Adrenal gland (tissue), 12 donors: ENCODE measurements around the gene RAPGEF2. TPM values are rescaled to one million over a fixed set of nuclear protein-coding genes. Genes with fewer than 3 reads are reported as not detected.

Experiments
- DNase-seq, 7 donors: peaks; one replicate each; pipeline ENCODE4 v3.0.0-alpha.2; 2019 to 2020
- H3K27ac ChIP-seq, 5 donors: fragments of 200-600 bp; sonication (generic) in 4 of 5; 1 replicate in 3 of 5; 2 replicates in 2 of 5; pipeline versions ENCODE4 v1.5.1 to v1.8.0; 2016 to 2020; ENCODE audit warnings: mild to moderate bottlenecking in 1 of 5
- H3K27me3 ChIP-seq: fragments of 200-600 bp; 2 replicates; pipeline ENCODE4 v1.8.0; 2021
- H3K36me3 ChIP-seq, 2 donors: fragments of 200-600 bp; replicated peaks in 1 of 2; 1 replicate in 1 of 2; 2 replicates in 1 of 2; pipeline versions ENCODE4 v1.5.1 to v1.8.0; 2018 to 2022
- H3K4me1 ChIP-seq, 2 donors: fragments of 200-600 bp; replicated peaks in 1 of 2; 1 replicate in 1 of 2; 2 replicates in 1 of 2; pipeline versions ENCODE4 v1.5.1 to v1.8.0; 2018 to 2021
- H3K4me3 ChIP-seq, 4 donors: fragments of 200-600 bp; sonication (generic) in 3 of 4; one replicate each; pipeline ENCODE4 v1.5.1; 2016 to 2018
- H3K9me3 ChIP-seq, 3 donors: fragments of 200-600 bp; sonication (generic) in 1 of 3; replicated peaks in 1 of 3; 1 replicate in 2 of 3; 2 replicates in 1 of 3; pipeline versions ENCODE4 v1.5.1 to v1.8.0; 2016 to 2021
- POLR2A ChIP-seq, 2 donors: fragments of 450-650 bp; IDR thresholded peaks; one replicate each; pipeline ENCODE4 v1.6.1; 2017; ENCODE audit warnings: antibody characterized with exemption in 2 of 2, mild to moderate bottlenecking in 2 of 2, moderate library complexity in 1 of 2
- WGBS, 4 donors: extraction: QIAGEN DNeasy Blood & Tissue Kit in 2 of 4; methylation state at CpG; one replicate each; pipeline versions ENCODE4 v1.1.5 to v1.1.7; 2013 to 2017; 5-methylcytosine and 5-hydroxymethylcytosine counted together
- intact Hi-C, 2 donors: fragments of 100-400 bp; cut with DNase I; formaldehyde crosslinking; loops; one replicate each; pipeline versions ENCODE4 v1.14.1 to v1.15.0; 2022 to 2023
- polyA plus RNA-seq, 3 donors: library from polyadenylated mRNA; stranded (reverse); fragments of 200-250 nt in 2 of 3; fragments of 350-450 nt in 1 of 3; fragmentation: Illumina TruSeq in 1 of 3; extraction: RNeasy Lipid Tissue Mini Kit (QIAGEN cat#74804) in 1 of 3; gene quantifications; one replicate each; pipeline ENCODE4 v1.2.3, GENCODE V29; 2013 to 2014
- total RNA-seq, 9 donors: library from RNA; depleted of rRNA in 4 of 9; stranded (reverse); fragments of >200 nt in 4 of 9; fragments of 120-200 nt in 1 of 9; fragmentation: NEBNext Ultra II Directional in 1 of 9; extraction: Animal tissue kit (Norgen Biotek cat#: 25700) in 1 of 9; gene quantifications; one replicate each; pipeline versions ENCODE4 v1.1.0 to v1.2.4, GENCODE V29; 2013 to 2023
- TF ChIP-seq, protein P1 (sequence below), 6 experiments: fragments of 450-650 bp in 4 of 6; fragments of 200-600 bp in 2 of 6; sonication (generic) in 1 of 6; IDR thresholded peaks; 1 replicate in 5 of 6; 2 replicates in 1 of 6; pipeline versions ENCODE4 v1.5.1 to v1.8.0; 2016 to 2021; ENCODE audit warnings: antibody characterized with exemption in 6 of 6, mild to moderate bottlenecking in 2 of 6, moderate library complexity in 1 of 6
- donor health status: healthy with polysubstance abuse.
- donor health status: Bipolar disorder and iron deficiency.
- donor health status: DM: yes; HTN: yes; CAD: no.
- donor health status: DM: no; HTN: no; CAD: no.
- donor health status: DM: no; HTN: no; CAD: no.
- donor health status: DM: yes; HTN: yes; CAD: no.

Gene RAPGEF2
- total and polyA plus RNA-seq, 12 donors = 5.2 to 53.9 (median 25.3) TPM

- intact Hi-C loops = no loop called here
- Histone ChIP-seq H3K4me3 (no peak overlapping the region), H3K36me3 (no peaks in the 10 kb centered on the region), H3K9me3 (no peaks in the 10 kb centered on the region), H3K4me1 (no peaks in the 10 kb centered on the region), H3K27ac (no peak overlapping the region), H3K27me3 (no peaks in the 10 kb centered on the region)
- no peak for TF ChIP-seq POLR2A (IDR thresholded peaks at IDR 0.05)
- TF ChIP-seq, protein P1, sequence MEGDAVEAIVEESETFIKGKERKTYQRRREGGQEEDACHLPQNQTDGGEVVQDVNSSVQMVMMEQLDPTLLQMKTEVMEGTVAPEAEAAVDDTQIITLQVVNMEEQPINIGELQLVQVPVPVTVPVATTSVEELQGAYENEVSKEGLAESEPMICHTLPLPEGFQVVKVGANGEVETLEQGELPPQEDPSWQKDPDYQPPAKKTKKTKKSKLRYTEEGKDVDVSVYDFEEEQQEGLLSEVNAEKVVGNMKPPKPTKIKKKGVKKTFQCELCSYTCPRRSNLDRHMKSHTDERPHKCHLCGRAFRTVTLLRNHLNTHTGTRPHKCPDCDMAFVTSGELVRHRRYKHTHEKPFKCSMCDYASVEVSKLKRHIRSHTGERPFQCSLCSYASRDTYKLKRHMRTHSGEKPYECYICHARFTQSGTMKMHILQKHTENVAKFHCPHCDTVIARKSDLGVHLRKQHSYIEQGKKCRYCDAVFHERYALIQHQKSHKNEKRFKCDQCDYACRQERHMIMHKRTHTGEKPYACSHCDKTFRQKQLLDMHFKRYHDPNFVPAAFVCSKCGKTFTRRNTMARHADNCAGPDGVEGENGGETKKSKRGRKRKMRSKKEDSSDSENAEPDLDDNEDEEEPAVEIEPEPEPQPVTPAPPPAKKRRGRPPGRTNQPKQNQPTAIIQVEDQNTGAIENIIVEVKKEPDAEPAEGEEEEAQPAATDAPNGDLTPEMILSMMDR (IDR thresholded peaks at IDR 0.05) = no peak
- WGBS, 4 donors = 87 to 97% (median 89%) methylated on average over 6 of the region's 6 CpGs
- no peak for DNase-seq
Observed at GRCh38 chr4:159131564-159131963, 28.7 kb downstream of the RAPGEF2 start.

GRCh38 chr4:159134429-159134828 is 31.6 kb downstream of the RAPGEF2 start:
- TF ChIP-seq POLR2A (IDR thresholded peaks at IDR 0.05) = no peak
- TF ChIP-seq, protein P1 (IDR thresholded peaks at IDR 0.05) = no peak
- Histone ChIP-seq H3K27me3 (no peaks in the 10 kb centered on the region), H3K27ac (no peak overlapping the region), H3K36me3 (no peaks in the 10 kb centered on the region), H3K4me3 (no peak overlapping the region), H3K9me3 (no peaks in the 10 kb centered on the region), H3K4me1 (peaks cover 0 to 1% of the 10 kb centered on the region in 2 donors)
- no peak for DNase-seq
- 57 to 89% (median 86%) methylated on average over 2 of the region's 2 CpGs for WGBS, 4 donors
- intact Hi-C loops = no loop called here

GRCh38 chr4:159137176-159137575 is 34.3 kb downstream of the RAPGEF2 start:
- no peaks in the 10 kb centered on the region for H3K36me3 ChIP-seq
- H3K27ac ChIP-seq = no peak overlapping the region
- peaks cover 8 to 16% of the 10 kb centered on the region in 2 donors for H3K4me1 ChIP-seq
- no peaks in the 10 kb centered on the region for H3K9me3 ChIP-seq
- H3K4me3 ChIP-seq = no peak overlapping the region
- intact Hi-C loops = no loop called here
- no peaks in the 10 kb centered on the region for H3K27me3 ChIP-seq
- peak in 1 of 7 donors; percentile 4 for DNase-seq
- TF ChIP-seq, protein P1 (IDR thresholded peaks at IDR 0.05) = no peak
- no peak for TF ChIP-seq POLR2A (IDR thresholded peaks at IDR 0.05)

- TF ChIP-seq, protein P1 (IDR thresholded peaks at IDR 0.05) = no peak
- no peak for TF ChIP-seq POLR2A (IDR thresholded peaks at IDR 0.05)
- no peak for DNase-seq
- Histone ChIP-seq H3K4me3 (no peak overlapping the region), H3K36me3 (no peaks in the 10 kb centered on the region), H3K9me3 (no peaks in the 10 kb centered on the region), H3K4me1 (peaks cover 8 to 17% of the 10 kb centered on the region in 2 donors), H3K27ac (no peak overlapping the region), H3K27me3 (no peaks in the 10 kb centered on the region)
- intact Hi-C loops = no loop called here
Observed at GRCh38 chr4:159138436-159138835, 35.6 kb downstream of the RAPGEF2 start.
